ENCODE data around the gene SBK2.

GRCh38 chr19:55578761-55579747, 42.1 kb upstream of the SBK2 start:
- no peak for TF ChIP-seq POLR2AphosphoS5 (IDR thresholded peaks at IDR 0.05)
- no peak for TF ChIP-seq CTCF (IDR thresholded peaks at IDR 0.05)
